Bronchus fibroblast of lung (primary cell): Measurements from ENCODE around the gene WDR17. TPM values are rescaled to one million over a fixed set of nuclear protein-coding genes. Genes with fewer than 3 reads are reported as not detected.

Experiments
- total RNA-seq: library from RNA; depleted of rRNA; stranded (reverse); fragments of >200 nt; gene quantifications from 2 replicates; pipeline ENCODE4 v1.2.3, GENCODE V29; 2015

WDR17 gene
- 1.3 and 3.0 TPM in 2 replicates for total RNA-seq

DNA sequence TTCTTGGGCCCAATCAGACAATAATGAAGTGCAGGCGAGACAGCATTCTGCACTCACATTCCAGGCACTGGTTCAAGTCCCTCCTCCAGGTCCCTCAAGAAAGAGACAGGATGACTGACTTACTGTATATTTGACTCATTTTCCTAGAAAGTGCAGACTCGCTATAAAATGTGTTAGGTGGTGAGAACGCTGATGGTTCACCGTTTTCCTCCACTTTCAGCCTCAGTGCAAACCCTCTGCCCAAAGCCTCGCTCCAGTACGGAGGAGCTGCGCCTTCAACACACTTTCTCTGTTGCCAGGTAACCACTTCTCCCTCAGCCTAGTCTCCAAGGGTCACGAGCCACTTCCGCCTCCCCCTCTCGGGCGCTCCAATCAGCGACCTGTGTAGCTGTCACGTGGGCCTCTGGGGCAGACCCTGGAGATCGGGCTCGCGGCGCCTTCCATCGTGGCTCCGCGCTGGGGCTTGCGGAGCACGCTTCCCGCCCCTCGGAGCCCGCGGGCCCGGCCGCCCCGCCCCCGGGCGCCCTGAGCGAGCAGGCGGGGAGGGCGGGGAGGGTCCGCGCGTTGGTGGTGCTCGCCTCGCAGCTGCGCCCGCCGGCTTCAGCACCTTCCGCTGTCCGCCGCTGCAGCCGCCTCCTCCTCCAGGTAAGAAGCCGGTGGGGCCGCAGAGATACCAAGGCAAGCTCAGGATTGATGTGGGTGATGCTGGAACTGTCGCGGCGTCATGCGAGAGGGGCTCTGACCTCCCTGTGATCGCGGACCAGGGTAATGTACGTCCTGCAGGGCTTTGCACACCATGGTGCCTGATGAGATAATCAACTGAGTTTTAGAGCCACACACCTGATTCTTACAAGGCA is at the start of gene WDR17:
Gene WDR17 (plus strand): TSS at position 407 of the 857 bp plus-strand sequence. CDS start 45,740 bp downstream, outside the sequence.

DNA sequence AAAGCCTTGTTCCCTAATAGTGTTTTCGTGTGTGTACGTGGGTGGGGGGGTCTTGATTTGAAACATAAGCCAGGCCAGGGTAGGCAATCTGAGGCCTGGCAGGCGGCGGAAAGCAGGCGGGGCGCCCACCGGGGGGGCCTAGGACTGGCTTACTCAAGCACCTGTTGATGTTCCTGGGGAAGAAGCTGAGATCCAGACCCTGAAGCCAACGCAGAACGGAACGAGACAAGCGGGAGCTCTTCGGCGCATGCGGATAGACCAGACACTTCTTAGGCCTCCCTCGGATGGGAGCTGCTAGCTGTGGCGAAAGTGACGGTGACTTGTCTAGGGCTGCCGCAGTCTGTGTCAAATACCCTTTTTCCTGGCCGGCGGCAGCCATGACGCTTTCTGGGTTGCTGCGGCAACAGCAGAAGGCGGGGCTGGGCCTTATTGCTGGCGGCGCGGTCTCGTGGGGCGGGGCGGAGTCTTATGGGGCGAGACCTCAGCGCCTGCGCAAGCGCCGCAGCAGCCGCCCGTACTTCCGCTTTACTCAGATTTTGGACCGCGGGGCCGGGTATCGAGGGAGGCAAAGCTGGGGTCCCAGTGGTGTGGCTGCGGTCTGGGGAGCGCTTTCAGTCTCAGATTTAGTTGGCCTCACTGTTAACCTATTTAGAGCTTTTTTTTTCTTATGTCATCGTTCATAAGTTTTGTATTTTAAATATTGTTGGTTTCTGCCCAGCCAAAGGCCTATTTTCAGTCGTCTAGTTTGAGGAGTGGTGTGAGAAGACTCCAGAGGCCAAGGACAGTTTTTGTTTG is 129.7 kb downstream of the WDR17 start, which contains the start of gene SPATA4:
Gene SPATA4 (minus strand): TSS at position 402 of the 795 bp plus-strand sequence. CDS start 23 bp downstream, at position 379.

Other genes starting within 250 kb of the WDR17 start
- gene SPATA4, start 129.7 kb downstream of the WDR17 start, total RNA-seq = 0.17 and 1.5 TPM in 2 replicates
- gene ASB5, start 203.4 kb downstream of the WDR17 start, total RNA-seq = 0.30 and 0.50 TPM in 2 replicates